ENCODE measurements around the gene PRORP. TPM values are rescaled to one million over a fixed set of nuclear protein-coding genes. Genes with fewer than 3 reads are reported as not detected.
A peak's percentile ranks its signal among the peaks of the same experiment; 100 is the strongest.

The PRORP gene
- total and polyA plus RNA-seq, 2 of the 13 experiments (the other 11 are each of a cell fraction or from before 2014, with no cell fraction given) = 48.9 to 88.7 TPM

- TF ChIP-seq AHDC1 (CRISPR knock-in tag; IDR thresholded peaks at IDR 0.05; ENCODE audit: borderline replicate concordance) = 0 out of 2 replicates have a peak, but pooled peaks have one; percentile 7
- TF ChIP-seq STAG1 (CRISPR knock-in tag; IDR thresholded peaks at IDR 0.05) = no peak
- TF ChIP-seq ZFP1 (CRISPR knock-in tag; IDR thresholded peaks at IDR 0.05) = peak; percentile 39; the same call in 1 of the 2 replicates
- TF ChIP-seq SKI (IDR thresholded peaks at IDR 0.05; ENCODE audit: partially characterized antibody) = no peak
- TF ChIP-seq SNAPC2 (CRISPR knock-in tag; IDR thresholded peaks at IDR 0.05) = no peak
- no peak for TF ChIP-seq PRMT3 (CRISPR knock-in tag; IDR thresholded peaks at IDR 0.05; ENCODE audit: borderline replicate concordance, low read depth)
- TF ChIP-seq ARNT2 (CRISPR knock-in tag; IDR thresholded peaks at IDR 0.05; ENCODE audit: low read depth) = no peak
- no peak for TF ChIP-seq ZNF597 (CRISPR knock-in tag; IDR thresholded peaks at IDR 0.05)
- no peak for TF ChIP-seq SALL1 (CRISPR knock-in tag; IDR thresholded peaks at IDR 0.05)
- peak; percentile 89 for TF ChIP-seq ARID2 (CRISPR knock-in tag; IDR thresholded peaks at IDR 0.05; ENCODE audit: borderline replicate concordance)
- TF ChIP-seq ZSCAN5A (CRISPR knock-in tag; IDR thresholded peaks at IDR 0.05; ENCODE audit: borderline replicate concordance) = no peak; the same call in 1 of the 2 replicates
- no peak for TF ChIP-seq ARNT (IDR thresholded peaks at IDR 0.05)
- no peak for TF ChIP-seq ATF7 (IDR thresholded peaks at IDR 0.05)
- TF ChIP-seq ATF7 (CRISPR knock-in tag; IDR thresholded peaks at IDR 0.05) = peak; percentile 51; the same call in 1 of the 2 replicates
- peak; percentile 82; the same call in 1 of the 2 replicates for TF ChIP-seq KDM2A (CRISPR knock-in tag; IDR thresholded peaks at IDR 0.05; ENCODE audit: borderline replicate concordance, low read depth)
- TF ChIP-seq MXD4 (CRISPR knock-in tag; IDR thresholded peaks at IDR 0.05) = no peak
- no peak for TF ChIP-seq ZBTB7A (CRISPR knock-in tag; IDR thresholded peaks at IDR 0.05)
- no peak for TF ChIP-seq PAF1 (CRISPR knock-in tag; IDR thresholded peaks at IDR 0.05)
- no peak for TF ChIP-seq ZNF672 (CRISPR knock-in tag; IDR thresholded peaks at IDR 0.05)
- TF ChIP-seq TARDBP (CRISPR knock-in tag; IDR thresholded peaks at IDR 0.05) = no peak; the same call in 1 of the 2 replicates
- no peak; the same call in 1 of the 2 replicates for TF ChIP-seq ZNF746 (CRISPR knock-in tag; IDR thresholded peaks at IDR 0.05)
- TF ChIP-seq ZNF350 (CRISPR knock-in tag; IDR thresholded peaks at IDR 0.05; ENCODE audit: borderline replicate concordance, low read depth) = no peak
- TF ChIP-seq ZNF773 (CRISPR knock-in tag; IDR thresholded peaks at IDR 0.05; ENCODE audit: borderline replicate concordance) = no peak
- TF ChIP-seq ZNF577 (CRISPR knock-in tag; IDR thresholded peaks at IDR 0.05; ENCODE audit: borderline replicate concordance, low read depth) = no peak
Observed at GRCh38 chr14:35122696-35123387, 490 bp downstream of the PRORP start (continued).

All from HepG2 (cell line).